T-helper 22 cell (primary cell): ENCODE data around the gene LNX2.

Experiments used
- DNase-seq: peaks from one replicate; pipeline ENCODE4 v3.0.0-alpha.2; 2020; ENCODE audit warnings: low read depth

LNX2 gene

DNA sequence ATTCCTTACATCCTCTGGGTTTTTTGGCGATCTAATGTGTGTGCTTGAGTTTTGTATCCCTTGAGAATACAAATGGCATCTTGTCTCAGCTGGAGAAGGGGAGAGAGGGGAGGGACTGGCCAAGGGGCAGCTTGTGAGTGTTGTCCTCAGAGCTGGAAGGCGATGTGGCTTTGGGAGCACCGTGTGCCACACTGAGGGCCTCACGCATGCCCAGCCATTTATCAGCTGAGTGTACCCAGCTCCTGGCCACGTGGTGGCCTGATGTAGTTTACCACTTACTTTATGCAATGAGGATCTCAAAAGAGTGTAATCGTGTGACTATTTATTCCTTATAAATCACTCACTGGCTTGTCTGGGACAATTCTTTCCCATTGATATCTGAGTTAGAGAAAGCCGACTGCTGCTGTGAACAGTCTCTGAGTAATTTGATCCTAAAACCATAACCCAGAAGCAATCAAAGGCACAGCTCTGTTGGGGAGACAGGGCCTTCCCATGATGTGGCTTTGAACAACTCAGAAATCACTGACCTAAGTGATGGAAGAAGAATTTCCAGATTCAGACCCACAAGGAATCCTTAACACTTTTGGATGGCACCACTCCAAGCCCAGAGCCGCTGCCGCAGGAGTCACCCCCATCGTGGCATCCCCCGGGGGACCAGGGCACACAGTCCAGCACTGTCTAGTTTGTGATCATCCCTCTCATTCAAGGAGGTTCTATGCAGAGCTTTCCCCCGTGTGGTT is 116.0 kb downstream of the LNX2 start:
- DNase-seq = no peak

DNA sequence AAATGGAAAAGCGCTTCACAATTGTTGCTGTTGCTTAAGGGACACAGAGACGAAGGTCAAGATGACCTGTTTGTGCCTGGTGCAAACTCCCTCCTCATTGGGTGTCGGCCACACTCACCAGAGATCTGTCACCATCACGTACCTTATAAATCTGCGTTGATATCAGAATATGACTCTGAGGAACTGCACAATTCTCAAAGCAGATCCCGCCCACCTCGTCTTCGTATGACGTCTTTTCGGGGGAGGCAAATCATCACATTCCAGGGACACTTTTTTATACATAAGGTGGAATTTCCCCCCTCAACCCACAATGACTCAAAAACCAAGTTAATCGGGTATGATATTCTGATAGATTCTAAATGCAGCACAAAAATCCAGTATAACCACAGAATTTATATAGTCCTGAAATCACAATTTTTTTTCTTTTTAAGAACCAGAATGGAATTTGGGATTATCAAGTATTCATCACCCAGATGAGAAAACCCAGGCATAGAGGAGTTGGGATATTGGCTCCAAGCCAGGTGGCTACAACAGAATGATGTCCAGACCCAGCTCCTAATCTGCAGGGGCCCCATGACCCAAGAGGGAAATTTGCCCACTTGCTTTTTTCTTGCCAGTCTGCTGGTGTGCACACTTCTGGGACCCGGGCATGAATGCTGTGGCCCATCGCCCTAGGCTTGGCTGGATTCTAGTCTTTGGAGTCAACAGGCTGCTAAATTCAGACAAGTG is 119.4 kb downstream of the LNX2 start:
- no peak for DNase-seq

DNA sequence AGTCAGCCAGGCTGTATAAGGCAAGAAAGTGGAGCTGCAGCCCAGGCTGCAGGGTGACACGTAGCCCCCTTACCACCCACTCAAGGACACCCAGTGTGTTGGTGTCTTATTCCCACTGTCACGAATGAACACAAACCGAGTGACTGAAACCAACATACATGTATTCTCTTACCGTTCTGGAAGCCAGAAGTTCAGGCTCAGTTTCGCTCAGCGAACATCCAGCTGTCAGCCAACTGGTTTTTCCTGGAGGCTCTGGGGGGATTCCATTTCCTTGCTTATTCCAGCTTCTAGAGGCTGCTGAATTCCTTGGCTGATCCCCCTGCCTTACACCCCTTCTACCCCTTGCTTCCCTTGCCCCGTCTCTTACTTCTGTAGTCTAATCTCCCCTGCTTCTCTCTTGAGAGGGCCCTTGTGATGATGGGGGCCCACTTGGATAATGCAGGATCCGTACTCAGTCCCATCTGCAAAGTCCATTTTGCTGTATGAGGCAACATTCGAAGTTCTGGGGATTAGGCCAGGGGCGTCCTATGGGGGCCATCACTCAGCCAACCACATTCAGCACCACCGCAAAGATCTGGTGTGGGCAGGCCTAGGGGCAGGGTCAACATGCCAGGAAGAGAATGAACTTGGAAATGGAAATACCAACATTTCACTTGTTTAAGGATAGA is 122.6 kb downstream of the LNX2 start:
- no peak for DNase-seq

DNA sequence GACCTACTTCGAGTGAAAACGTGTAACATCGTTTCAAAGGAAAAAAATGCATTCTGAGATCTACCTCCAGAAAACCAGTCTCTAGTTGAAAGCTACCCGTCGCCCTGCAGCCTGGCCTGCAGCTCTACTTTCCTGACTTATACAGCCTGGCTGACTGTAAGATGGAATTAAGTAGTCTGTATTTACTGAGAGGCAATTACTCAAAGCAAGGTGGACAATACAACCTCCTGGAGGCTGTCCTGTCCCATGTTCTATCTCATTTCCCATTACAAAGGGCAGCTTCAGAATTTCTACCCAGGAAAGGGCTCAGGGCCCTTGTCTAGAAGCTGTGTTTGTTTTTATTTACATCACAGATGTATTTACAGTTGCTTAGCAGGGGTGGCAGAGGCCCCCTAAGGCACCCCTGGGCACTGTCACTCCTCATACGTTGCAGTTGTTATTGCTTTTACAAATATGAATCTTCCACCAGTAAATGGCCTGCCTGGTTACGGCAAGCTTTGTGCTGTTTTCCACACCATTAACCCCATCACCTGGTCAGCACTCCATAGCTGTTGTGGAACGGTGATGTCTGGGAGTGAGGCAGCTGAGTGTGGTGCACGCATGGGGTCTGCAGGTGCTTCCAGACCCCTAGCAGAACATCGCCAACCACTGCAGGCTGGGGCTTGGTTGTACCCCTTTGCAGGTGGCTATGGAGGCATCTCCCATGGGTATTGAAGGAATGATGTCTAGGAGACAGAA is 123.6 kb downstream of the LNX2 start:
- DNase-seq = no peak

DNA sequence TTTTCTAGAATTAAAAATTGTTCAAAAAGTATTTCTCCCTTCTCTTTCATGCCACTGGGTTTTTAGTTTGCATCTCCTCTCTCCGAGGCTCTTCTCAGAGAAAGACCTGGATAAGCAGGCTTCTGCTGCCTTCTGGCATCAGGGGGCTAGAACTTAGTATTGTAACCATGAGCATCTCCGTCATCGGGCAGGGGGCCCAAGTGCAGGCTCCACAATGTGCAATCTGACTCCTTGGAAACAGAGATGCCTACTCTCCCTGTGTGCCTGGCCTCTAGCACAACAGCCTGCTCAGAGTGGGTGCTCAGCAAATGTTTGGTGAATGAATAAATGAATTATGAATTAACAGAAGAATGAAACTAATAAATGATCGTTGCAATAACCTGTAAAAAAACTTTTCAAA is 124.3 kb downstream of the LNX2 start:
- no peak for DNase-seq
